Stimulated activated naive CD8-positive, alpha-beta T cell treated with anti-CD3 and anti-CD28 coated beads, Interleukin-15, Interleukin-2, amounts not matched to agents 100 ng/mL and 50 ng/mL, for 24 hours (primary cell): Measurements from ENCODE around the gene DNAJC27.
"Not testable (repeated sequence)": the region's sequence is repeated elsewhere in the genome, so short reads cannot be mapped to it uniquely, and the experiment has no call there.

Source experiments
- H3K27ac Mint-ChIP-seq: one replicate; pipeline ENCODE4 v1.8.0; 2021; ENCODE audit warnings: mild to moderate bottlenecking, mixed read lengths
- H3K27me3 Mint-ChIP-seq: one replicate; pipeline ENCODE4 v1.8.0; 2021; ENCODE audit warnings: mixed read lengths
- H3K36me3 Mint-ChIP-seq: one replicate; pipeline ENCODE4 v1.8.0; 2021; ENCODE audit warnings: low read depth, mixed read lengths
- H3K4me1 Mint-ChIP-seq: one replicate; pipeline ENCODE4 v1.8.0; 2021; ENCODE audit warnings: low read depth, mixed read lengths
- H3K4me3 Mint-ChIP-seq: one replicate; pipeline ENCODE4 v1.8.0; 2021; ENCODE audit warnings: mild to moderate bottlenecking, mixed read lengths
- H3K9me3 Mint-ChIP-seq: one replicate; pipeline ENCODE4 v1.8.0; 2021; ENCODE audit warnings: mixed read lengths

DNAJC27 gene

GRCh38 chr2:24971536-24972314, at the start of gene DNAJC27:
TSS of gene DNAJC27 (minus strand) at chr2:24971955. CDS start at chr2:24971904, 51 bp downstream.
- Mint-ChIP-seq H3K36me3 (peaks cover 11% of the 10 kb centered on the region), H3K4me1 (peaks cover 19% of the 10 kb centered on the region), H3K4me3 (peak within 1 kb of the TSS; percentile 96), H3K9me3 (no peaks in the 10 kb centered on the region), H3K27ac (peak within 1 kb of the TSS; percentile 99), H3K27me3 (no peaks in the 10 kb centered on the region)

- Mint-ChIP-seq H3K27me3 (peaks cover 4% of the 10 kb centered on the region), H3K4me3 (no peak overlapping the region), H3K36me3 (no peaks in the 10 kb centered on the region), H3K27ac (no peak overlapping the region), H3K4me1 (no peaks in the 10 kb centered on the region), H3K9me3 (no peaks in the 10 kb centered on the region)
Measured at GRCh38 chr2:25018681-25019080, 46.9 kb upstream of the DNAJC27 start.

GRCh38 chr2:25014631-25015030, 42.9 kb upstream of the DNAJC27 start:
- Mint-ChIP-seq H3K4me1 (no peaks in the 10 kb centered on the region), H3K36me3 (no peaks in the 10 kb centered on the region), H3K27ac (no peak overlapping the region), H3K4me3 (no peak overlapping the region), H3K9me3 (no peaks in the 10 kb centered on the region), H3K27me3 (no peaks in the 10 kb centered on the region)

- not testable (repeated sequence) for H3K4me3 Mint-ChIP-seq, H3K27ac Mint-ChIP-seq, H3K9me3 Mint-ChIP-seq, H3K27me3 Mint-ChIP-seq, H3K36me3 Mint-ChIP-seq, H3K4me1 Mint-ChIP-seq
Measured at GRCh38 chr2:25011342-25011741, 39.6 kb upstream of the DNAJC27 start.

DNA sequence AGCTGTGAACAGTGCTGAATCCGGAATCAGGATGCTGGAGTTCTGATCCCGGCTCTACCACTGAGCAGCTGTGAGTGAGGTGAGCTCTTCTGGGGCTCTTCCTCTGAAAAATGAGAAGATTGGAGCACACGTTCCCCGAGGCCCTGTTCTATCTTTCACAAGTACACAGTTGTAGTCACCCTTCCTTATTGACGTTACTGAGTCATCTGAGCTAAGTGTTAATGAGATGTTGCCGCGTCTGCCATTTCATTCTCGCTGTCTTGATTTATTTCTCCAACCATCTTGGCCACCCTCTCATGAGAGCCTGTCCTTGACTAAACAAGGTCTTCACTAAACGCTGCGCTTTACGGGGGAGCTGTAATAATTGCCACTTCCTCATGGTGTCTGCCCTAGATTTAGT, 38.2 kb upstream of the DNAJC27 start:
- Mint-ChIP-seq H3K4me3 (no peak overlapping the region), H3K27me3 (no peaks in the 10 kb centered on the region), H3K36me3 (no peaks in the 10 kb centered on the region), H3K9me3 (no peaks in the 10 kb centered on the region), H3K4me1 (no peaks in the 10 kb centered on the region), H3K27ac (no peak overlapping the region)

- Mint-ChIP-seq H3K36me3 (no peaks in the 10 kb centered on the region), H3K9me3 (no peaks in the 10 kb centered on the region), H3K27me3 (peaks cover 7% of the 10 kb centered on the region), H3K4me3 (no peak overlapping the region), H3K27ac (no peak overlapping the region), H3K4me1 (no peaks in the 10 kb centered on the region)
Measured at GRCh38 chr2:25002066-25002465, 30.3 kb upstream of the DNAJC27 start.

DNA sequence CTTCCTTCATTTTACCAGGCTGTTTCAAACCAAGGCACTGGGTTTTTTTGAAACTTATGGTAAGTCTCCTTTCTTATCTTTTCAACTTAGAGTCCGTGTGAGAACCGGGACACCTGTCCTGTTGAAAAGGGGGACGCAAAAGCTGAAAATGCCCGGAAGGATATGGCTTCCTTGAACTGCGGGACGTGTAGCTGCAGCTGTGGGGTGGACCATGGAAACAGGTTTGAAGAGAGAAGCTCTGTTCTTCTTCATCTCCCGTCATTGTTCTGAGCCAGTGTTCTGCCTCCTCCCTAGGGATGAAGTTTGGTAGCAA, 29.5 kb upstream of the DNAJC27 start:
- H3K4me3 Mint-ChIP-seq: no peak overlapping the region
- H3K9me3 Mint-ChIP-seq: no peaks in the 10 kb centered on the region
- no peak overlapping the region for H3K27ac Mint-ChIP-seq
- peaks cover 7% of the 10 kb centered on the region for H3K27me3 Mint-ChIP-seq
- no peaks in the 10 kb centered on the region for H3K4me1 Mint-ChIP-seq
- H3K36me3 Mint-ChIP-seq: no peaks in the 10 kb centered on the region

GRCh38 chr2:25000503-25001324, 29.0 kb upstream of the DNAJC27 start:
- no peaks in the 10 kb centered on the region for H3K9me3 Mint-ChIP-seq
- peaks cover 7% of the 10 kb centered on the region for H3K27me3 Mint-ChIP-seq
- no peak overlapping the region for H3K4me3 Mint-ChIP-seq
- H3K27ac Mint-ChIP-seq: no peak overlapping the region
- H3K36me3 Mint-ChIP-seq: no peaks in the 10 kb centered on the region
- no peaks in the 10 kb centered on the region for H3K4me1 Mint-ChIP-seq

- no peaks in the 10 kb centered on the region for H3K9me3 Mint-ChIP-seq
- no peak overlapping the region for H3K4me3 Mint-ChIP-seq
- no peaks in the 10 kb centered on the region for H3K36me3 Mint-ChIP-seq
- no peaks in the 10 kb centered on the region for H3K4me1 Mint-ChIP-seq
- H3K27ac Mint-ChIP-seq: no peak overlapping the region
- H3K27me3 Mint-ChIP-seq: peaks cover 7% of the 10 kb centered on the region
Measured at GRCh38 chr2:25000036-25000435, 28.3 kb upstream of the DNAJC27 start.

DNA sequence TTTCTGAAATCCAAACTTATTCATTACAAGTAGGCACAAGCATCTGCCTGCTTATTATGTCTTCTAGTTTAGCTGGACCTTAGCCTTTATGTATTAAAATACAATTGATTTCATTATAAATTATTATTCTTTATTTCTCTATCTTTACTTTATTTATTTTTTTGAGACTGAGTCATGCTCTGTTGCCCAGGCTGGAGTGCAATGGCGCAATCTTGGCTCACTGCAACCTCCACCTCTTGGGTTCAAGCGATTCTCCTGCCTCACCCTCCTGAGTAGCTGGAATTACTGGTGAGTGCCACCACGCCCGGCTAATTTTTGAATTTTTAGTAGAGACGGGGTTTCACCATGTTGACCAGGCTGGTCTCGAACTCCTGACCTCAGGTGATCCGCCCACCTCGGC, 27.3 kb upstream of the DNAJC27 start:
- H3K27ac Mint-ChIP-seq, H3K36me3 Mint-ChIP-seq, H3K4me1 Mint-ChIP-seq, H3K4me3 Mint-ChIP-seq, H3K9me3 Mint-ChIP-seq: not testable (repeated sequence)
- peaks cover 13% of the 10 kb centered on the region for H3K27me3 Mint-ChIP-seq

GRCh38 chr2:24994146-24994724, 22.5 kb upstream of the DNAJC27 start:
- H3K9me3 Mint-ChIP-seq: no peaks in the 10 kb centered on the region
- no peaks in the 10 kb centered on the region for H3K4me1 Mint-ChIP-seq
- peaks cover 12% of the 10 kb centered on the region for H3K27me3 Mint-ChIP-seq
- H3K4me3 Mint-ChIP-seq: no peak overlapping the region
- no peak overlapping the region for H3K27ac Mint-ChIP-seq
- H3K36me3 Mint-ChIP-seq: peaks cover 4% of the 10 kb centered on the region

DNA sequence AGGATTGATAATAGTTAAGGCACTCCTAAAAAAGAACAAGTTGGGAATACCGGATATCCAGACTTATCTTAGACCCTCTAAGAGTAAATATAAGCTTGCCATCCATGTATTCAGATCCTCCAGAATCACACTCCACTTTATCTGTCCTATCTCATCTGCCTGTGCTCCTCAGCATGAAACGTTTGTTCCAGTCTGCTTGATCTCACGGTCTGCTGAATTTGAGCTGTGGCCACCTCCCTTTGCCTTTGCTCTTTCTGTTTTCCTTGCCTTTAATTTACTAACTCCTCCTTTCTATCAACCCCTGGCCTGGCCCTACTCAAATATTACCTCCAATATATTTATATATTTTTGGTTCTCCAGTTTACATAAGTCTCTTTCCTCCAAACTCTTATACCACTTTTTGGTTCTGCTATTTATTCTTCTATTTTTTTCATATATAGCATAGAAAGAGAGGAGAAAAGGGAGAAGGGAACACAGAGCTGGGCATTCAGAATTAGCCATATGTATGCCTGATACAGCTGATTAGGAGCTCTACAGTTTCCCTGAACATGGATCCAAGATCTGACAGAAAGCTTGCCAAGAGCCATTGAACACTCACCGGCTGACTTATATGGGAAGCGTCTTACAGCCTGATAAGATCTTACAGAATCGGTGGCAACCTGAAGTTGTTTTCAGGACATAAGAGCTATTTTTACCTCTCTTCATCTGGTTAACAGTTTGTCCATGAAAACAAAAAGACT, 21.8 kb upstream of the DNAJC27 start:
- H3K36me3 Mint-ChIP-seq: peaks cover 4% of the 10 kb centered on the region
- H3K27ac Mint-ChIP-seq: no peak overlapping the region
- H3K27me3 Mint-ChIP-seq: peaks cover 12% of the 10 kb centered on the region
- H3K4me3 Mint-ChIP-seq: no peak overlapping the region
- no peaks in the 10 kb centered on the region for H3K4me1 Mint-ChIP-seq
- no peaks in the 10 kb centered on the region for H3K9me3 Mint-ChIP-seq

DNA sequence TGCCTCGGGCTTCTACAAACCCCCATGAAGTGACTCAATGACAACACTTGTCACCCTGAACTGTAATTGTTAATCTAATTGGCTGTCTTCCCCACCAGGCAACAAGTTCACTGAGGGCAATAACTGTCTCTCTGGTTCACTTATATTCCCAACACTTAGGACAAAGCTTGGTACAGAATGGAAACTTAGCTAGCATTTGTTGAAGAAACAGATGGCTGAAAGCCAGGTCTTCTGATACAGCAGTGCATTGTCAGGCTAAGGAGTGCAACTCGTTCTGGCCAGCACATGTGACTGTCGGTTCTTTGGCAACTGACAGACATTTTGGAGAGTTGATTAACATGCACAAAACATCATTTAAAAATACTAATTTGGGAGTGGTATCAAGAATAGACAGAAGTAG, 14.6 kb upstream of the DNAJC27 start:
- no peak overlapping the region for H3K4me3 Mint-ChIP-seq
- H3K36me3 Mint-ChIP-seq: peaks cover 1% of the 10 kb centered on the region
- no peak overlapping the region for H3K27ac Mint-ChIP-seq
- peaks cover 3% of the 10 kb centered on the region for H3K4me1 Mint-ChIP-seq
- H3K27me3 Mint-ChIP-seq: no peaks in the 10 kb centered on the region
- no peaks in the 10 kb centered on the region for H3K9me3 Mint-ChIP-seq

DNA sequence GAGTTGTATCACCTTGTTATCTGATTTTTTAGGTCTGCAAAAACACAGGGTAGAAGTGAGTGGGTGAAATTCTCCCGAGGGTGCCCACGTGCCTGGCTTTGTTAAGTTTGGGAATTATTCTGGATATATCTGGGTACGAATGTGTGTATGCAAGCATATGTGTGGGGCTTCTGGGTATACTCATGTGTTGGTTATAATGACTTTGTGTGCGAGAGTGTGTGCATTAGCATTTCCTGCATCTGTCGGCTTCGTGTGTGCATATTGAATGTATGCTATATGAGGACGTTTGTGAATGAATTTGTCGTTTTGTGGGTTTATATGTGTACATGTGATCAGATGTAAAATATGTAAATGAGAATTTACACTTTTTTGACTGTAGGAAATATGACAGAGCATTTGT, 13.8 kb upstream of the DNAJC27 start:
- Mint-ChIP-seq H3K36me3 (no peaks in the 10 kb centered on the region), H3K9me3 (no peaks in the 10 kb centered on the region), H3K4me1 (peaks cover 3% of the 10 kb centered on the region), H3K27me3 (no peaks in the 10 kb centered on the region), H3K27ac (no peak overlapping the region), H3K4me3 (no peak overlapping the region)

- Mint-ChIP-seq H3K9me3 (no peaks in the 10 kb centered on the region), H3K36me3 (no peaks in the 10 kb centered on the region), H3K4me3 (no peak overlapping the region), H3K4me1 (peaks cover 3% of the 10 kb centered on the region), H3K27me3 (no peaks in the 10 kb centered on the region), H3K27ac (no peak overlapping the region)
Measured at GRCh38 chr2:24984912-24985311, 13.2 kb upstream of the DNAJC27 start.
